HG03457 (cell line): Measurements from ENCODE around the gene GPR61.

ENCODE experiments used
- ATAC-seq: cut with Tn5 transposase; IDR thresholded peaks from one replicate; pipeline ENCODE4 v1.9.1; 2021; ENCODE audit warnings: moderate number of reproducible peaks; ENCODE audit not compliant: unreplicated experiment

Gene GPR61

DNA sequence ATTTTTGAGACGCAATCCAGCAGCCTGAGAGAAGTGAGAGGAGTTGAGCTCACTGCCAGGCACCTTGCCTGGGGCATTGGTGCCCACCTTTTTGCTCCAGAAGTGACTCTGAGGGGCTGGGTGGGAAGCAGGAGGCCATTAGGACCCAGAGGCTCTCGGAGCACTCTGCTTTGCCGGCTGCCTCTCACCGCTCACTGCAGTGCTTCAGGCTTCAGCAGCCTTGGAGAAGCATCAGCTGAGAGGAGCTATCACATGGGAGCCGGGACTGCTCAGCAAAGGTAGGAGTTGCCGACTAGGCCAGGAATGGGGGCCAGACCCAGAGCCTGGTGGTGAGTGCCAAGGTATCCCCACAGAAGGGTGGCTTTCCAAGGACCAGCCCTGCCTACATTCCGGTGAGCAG, at the start of gene GPR61:
Gene GPR61, plus strand, starts transcription at position 197 of the 400 bp plus-strand sequence. CDS start 3,151 bp downstream, outside the sequence.
- ATAC-seq: no peak

- no peak for ATAC-seq
Measured at GRCh38 chr1:109490029-109490933, 49.4 kb upstream of the GPR61 start.

- ATAC-seq: no peak
Measured at GRCh38 chr1:109490934-109491302, 48.8 kb upstream of the GPR61 start.

GRCh38 chr1:109491372-109491771, 48.3 kb upstream of the GPR61 start:
- no peak for ATAC-seq

DNA sequence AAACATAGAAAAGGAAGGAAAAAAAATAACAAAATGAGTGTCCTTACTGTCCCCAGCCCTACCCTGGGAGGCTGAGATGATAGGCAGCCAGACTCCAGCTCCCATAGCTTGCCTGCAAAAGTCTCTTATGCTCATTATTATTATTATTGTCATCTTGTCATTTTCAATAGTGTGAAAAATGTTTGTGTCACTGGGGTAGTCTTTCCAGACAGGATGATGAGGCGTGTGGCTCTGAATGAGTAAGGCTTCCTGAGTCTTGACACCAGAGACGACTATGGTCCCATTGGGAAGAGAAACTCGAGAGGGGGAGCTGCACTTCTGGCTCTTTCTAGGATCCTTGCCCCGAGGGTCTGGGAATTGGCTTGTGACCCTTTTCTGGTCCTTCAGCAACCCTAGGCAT, 46.9 kb upstream of the GPR61 start:
- ATAC-seq: no peak

DNA sequence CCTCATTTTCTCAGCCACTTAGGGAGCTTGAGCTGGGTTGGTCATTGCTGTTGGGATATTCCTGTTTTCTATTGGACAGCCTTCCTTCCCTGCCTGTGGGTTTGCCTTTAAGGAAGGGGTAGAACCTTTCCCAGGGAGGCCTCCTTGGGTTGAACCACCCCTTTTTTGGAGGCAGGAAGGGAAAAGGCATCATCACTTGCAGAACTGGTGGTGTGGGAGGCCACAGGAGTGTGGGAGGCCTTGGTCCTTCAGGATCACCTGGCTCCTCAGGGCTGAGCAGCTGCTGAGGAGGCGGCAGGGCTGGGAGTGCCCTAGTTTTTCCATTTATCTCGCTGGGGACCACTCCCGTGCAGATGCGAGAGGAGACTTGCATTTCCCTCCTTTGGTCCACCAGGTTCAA, 46.4 kb upstream of the GPR61 start:
- ATAC-seq: no peak

GRCh38 chr1:109493805-109494539, 45.7 kb upstream of the GPR61 start, which contains the start of gene CYB561D1:
Gene CYB561D1, plus strand, starts transcription at chr1:109494094. Its CDS starts 46 bp downstream, at chr1:109494140.
- peak; percentile 56 for ATAC-seq

- ATAC-seq: no peak
Measured at GRCh38 chr1:109495738-109496137, 43.9 kb upstream of the GPR61 start.

DNA sequence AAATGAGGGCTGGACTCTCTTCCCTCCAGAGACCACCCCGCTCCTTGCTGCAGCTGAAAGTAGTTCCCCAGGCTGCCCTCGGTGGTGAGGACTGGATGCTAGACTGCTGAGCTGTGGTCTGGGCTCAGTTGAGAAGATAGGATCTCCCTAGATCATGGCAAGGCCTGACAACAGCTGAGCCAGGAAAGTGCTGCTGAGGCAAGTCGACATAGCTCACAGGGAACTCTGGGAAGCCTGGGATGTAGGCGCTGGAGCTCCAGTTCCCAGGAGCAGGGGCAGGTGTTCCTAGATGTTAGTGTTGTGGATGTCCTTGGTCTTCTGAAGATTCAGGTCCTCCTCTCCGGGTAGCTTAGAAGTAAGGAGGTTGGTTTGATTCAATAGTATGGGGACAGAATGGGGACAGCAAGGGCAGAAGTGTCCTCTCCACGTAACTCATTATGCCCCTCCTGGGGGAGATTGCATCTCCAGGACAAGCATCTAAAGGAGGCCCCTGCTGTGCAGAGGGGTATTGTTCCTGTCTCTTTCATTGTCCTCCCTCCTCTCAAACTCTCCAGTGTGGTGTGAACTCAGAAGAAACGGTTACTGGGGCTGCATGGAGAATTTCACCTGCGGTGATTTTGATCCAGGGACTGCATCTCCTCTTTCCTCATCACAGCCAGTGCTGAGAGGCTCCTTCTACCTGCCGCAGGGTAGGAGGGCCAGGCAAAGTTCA, 42.1 kb upstream of the GPR61 start:
- ATAC-seq: no peak

DNA sequence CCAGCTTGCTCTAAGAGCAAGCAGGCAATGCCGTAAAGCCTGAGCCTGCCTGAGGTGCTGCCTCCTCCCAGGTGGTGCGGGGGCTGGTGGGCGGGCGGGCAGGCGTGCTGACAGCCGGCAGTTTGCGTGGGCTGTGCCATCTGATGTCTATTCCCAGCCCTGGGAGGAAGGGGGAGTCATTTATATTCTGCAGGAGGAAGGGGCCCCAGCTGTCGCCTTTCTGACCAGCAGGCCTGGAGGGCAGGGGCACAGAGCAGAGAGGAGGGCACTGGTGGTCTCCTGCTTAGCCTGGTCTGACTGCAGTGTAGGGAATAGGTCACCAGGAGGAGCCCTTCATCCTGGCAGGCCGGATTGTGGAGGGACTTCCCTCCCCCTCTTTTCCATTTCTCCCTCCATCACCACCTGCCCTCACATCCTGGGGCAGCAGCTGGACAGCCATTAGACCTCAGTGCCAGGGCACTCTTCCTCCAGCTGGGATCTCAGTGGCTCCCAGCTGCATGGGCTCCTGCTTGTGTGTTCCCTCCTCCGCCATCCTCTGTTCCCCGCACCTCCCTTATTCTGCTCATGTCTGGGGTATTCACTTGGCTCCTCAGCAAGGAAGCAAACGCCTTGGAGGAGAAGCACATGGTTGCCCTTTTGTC, 41.4 kb upstream of the GPR61 start:
- ATAC-seq: no peak

- no peak for ATAC-seq
Measured at GRCh38 chr1:109499081-109499480, 40.6 kb upstream of the GPR61 start.

DNA sequence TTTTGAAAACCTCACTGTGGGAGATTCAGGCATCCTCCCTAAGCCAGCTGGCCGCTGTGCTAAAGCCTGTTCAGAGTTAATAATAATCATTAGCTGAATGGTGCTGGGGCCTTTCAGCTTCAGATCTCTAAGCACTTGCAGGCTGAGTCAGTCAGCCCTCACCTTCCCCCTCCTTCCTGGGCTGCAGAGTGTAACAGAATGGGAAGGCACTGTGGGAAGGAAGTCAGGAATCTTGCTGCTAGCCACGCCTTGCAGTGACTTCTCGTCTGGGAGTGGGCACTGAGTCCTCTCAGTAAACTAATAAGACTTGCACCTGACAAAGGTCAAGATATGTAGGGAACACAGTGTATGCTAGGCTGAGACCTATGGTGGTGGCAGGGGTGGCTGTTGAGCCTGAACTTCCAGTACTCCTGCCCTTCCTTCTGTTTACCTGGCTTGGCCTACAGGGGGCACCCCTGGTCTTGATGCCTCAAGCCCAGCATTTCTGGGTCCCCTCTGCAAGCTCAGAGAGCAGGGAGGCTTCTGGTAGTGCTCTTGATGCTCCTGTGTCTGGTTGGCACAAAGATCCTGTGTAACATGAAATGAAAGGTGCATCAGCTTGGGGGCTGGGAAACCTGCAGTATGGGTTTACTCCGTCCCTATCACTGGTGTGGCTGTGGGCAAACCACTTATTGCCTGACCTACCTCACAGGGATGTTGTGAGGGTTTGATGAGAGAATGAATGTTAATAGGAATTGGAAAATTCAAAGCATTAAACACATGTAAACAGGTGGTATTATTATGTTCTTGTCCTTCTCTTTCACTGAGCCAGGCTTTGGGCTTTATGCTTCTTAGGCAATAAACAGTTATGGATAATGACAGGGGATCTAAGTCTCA, 39.8 kb upstream of the GPR61 start:
- no peak for ATAC-seq

DNA sequence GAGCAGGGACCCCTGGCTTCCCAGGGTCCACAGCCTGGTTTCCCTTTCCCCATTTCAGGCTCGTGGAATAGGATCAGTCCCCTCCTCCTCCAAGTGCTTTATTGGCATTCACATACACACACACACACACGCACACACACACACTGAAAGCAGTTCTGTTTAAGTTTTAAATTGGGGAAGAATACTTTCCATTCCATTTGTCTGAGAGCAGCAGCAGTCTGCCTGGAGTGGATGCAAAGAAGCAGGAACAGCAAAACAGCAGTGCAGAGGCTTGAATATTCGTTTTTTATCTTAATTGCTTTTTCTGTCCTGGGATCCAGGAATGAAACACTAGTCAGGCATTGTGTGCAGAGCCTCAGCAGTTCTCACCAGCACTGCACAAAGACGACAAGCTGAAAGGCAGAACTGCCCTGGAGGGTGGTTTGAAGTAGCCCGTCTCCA, 38.7 kb upstream of the GPR61 start:
- no peak for ATAC-seq

DNA sequence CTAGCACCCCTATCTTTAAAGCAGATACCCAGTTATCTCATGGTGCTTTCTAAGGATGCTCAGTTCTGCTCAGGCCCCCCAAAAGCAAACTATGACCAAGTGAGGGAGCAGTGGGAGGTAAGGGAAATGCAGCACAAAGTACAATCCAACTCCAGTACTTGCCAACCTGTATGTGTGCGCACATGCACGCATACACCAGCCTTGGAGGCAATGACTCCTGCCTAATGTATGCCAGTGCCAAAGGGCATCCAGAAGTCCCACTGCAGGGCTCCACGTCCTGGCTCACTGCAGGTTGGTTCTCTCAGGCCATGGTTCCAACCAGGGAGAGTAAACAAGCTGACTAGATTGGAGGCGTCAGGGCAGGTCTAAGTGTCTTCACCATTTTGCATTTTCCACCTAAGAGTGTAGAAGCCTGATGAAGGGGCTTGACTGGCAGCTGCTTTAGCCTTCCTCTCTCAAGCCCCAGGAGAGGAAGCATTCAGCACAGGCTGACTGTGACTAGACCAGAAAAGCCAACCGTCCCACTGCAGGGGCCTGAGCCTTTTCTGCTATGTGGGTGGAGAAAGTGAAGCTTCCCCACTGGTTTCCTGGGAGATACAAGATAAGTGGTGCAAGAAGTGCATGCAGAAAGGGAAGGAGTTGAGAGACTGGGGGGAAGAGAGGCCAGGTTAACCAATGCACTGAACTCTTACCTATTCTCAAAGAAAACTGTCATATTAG, 37.9 kb upstream of the GPR61 start:
- no peak for ATAC-seq

DNA sequence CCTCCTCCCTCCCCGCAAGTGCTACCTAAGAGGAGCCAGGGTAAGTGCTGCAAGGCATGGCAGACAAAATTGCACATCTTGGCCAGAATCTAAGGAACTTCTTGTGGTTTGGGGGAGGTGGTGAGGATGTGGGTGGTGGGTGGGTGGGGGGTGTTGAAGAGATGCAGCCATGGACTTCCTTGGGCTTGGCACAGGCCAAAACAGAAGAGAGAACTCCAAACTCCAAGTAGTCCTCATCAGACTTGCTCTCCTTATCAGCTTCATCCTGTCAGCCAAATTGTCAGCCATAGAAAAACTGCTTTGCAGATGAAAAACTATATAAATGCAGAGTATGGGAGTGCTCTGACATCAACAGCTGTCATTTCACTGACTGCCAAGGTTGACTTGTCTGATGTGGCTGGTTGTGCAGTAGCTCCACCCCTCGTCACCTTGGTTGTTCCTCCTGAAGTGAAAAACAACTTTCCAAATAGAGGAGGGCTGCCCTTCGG, 37.3 kb upstream of the GPR61 start:
- ATAC-seq: no peak

GRCh38 chr1:109503935-109504334, 35.7 kb upstream of the GPR61 start:
- ATAC-seq: no peak

- no peak for ATAC-seq
Measured at GRCh38 chr1:109504974-109505373, 34.7 kb upstream of the GPR61 start.

DNA sequence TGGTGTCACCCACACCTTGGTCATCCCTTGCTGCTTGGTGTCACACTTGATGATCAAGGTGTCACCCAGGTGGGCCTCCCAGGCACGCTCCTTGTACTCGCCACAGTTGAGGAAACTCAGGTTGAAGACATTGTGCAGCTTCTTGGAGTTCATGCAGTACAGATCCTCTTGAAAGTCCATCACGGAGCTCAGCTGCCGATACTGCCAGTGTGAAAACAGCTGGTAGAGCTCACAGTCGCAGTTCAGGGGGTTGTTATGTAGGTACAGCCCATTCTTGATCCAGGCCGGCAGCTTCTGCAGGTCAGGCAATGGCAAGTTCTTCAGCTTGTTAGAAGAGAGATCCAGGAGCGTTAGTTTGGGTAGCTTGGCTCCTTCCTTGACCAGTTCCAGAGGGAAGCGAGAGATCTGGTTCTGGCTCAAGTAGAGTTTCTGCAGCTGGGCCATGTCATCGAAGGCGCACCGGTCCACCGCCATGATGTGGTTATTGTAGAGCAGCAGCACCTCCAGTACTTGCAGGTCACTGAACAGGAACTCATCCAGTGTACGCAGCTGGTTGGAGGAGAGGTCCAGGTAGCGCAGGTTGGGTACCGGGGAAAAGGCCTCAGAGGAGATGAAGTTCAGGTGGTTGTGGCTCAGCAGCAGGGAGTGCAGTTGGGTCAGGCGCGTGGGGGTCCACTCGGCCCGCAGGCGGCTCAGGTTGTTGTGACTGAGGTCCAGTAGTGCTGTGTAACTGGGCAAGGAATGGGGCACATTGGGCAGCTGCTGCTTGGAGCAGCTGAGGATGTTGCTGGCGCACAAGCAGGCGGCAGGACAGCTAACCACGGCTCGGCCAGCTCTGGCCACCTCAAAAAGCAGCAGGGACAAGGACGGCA, 31.4 kb upstream of the GPR61 start:
- ATAC-seq: no peak
